ENCODE data around the gene L3MBTL4. TPM values are rescaled to one million over a fixed set of nuclear protein-coding genes. Genes with fewer than 3 reads are reported as not detected.

L3MBTL4 gene
- total RNA-seq, 2 donors from 2014 or later: 4.6 to 7.2 TPM

GRCh38 chr18:6210349-6211173 lies 204.2 kb downstream of the L3MBTL4 start:
- Histone ChIP-seq H3K36me3 (ENCODE audit: control insufficient read depth, insufficient read depth, low read length) (no peaks in the 10 kb centered on the region), H3K4me3 (ENCODE audit: low read length) (no peak overlapping the region), H3K27me3 (ENCODE audit: control insufficient read depth, insufficient read depth, low read length, poor library complexity, severe bottlenecking) (no peaks in the 10 kb centered on the region), H3K4me1 (ENCODE audit: control insufficient read depth, insufficient read depth, low read length) (no peaks in the 10 kb centered on the region), H3K27ac (ENCODE audit: low read depth, low read length) (no peak overlapping the region), H3K9me3 (ENCODE audit: control insufficient read depth, low read length) (no peaks in the 10 kb centered on the region), H3K9ac (ENCODE audit: extremely low read depth, low read length, poor library complexity, severe bottlenecking) (no peak overlapping the region)
- H3K4me3 Mint-ChIP-seq: no peak overlapping the region
- H3K27me3 Mint-ChIP-seq (ENCODE audit: insufficient read depth): no peaks in the 10 kb centered on the region
- WGBS, 2 experiments (ENCODE audit: insufficient coverage in 1 of 2, insufficient read length in 1 of 2): 98% methylated on average over 3 of the region's 3 CpGs; no CpG with 5 or more reads in 1 of the 2 experiments
- no peaks in the 10 kb centered on the region for H3K36me3 Mint-ChIP-seq (ENCODE audit: low read depth)
- no peak overlapping the region for H3K27ac Mint-ChIP-seq
- no peak for TF ChIP-seq CTCF (conservative IDR thresholded peaks at IDR 0.05)
- no peaks in the 10 kb centered on the region for H3K4me1 Mint-ChIP-seq
- H3K9me3 Mint-ChIP-seq: no peaks in the 10 kb centered on the region
- DNase-seq: no peak

GRCh38 chr18:6207941-6208340 lies 206.8 kb downstream of the L3MBTL4 start:
- 97% methylated on average over 2 of the region's 3 CpGs; no CpG with 5 or more reads in 1 of the 2 experiments for WGBS, 2 experiments (ENCODE audit: insufficient coverage in 1 of 2, insufficient read length in 1 of 2)
- Histone ChIP-seq H3K4me1 (ENCODE audit: control insufficient read depth, insufficient read depth, low read length) (no peaks in the 10 kb centered on the region), H3K36me3 (ENCODE audit: control insufficient read depth, insufficient read depth, low read length) (no peaks in the 10 kb centered on the region), H3K4me3 (ENCODE audit: low read length) (no peak overlapping the region), H3K9me3 (ENCODE audit: control insufficient read depth, low read length) (no peaks in the 10 kb centered on the region), H3K9ac (ENCODE audit: extremely low read depth, low read length, poor library complexity, severe bottlenecking) (no peak overlapping the region), H3K27ac (ENCODE audit: low read depth, low read length) (no peak overlapping the region), H3K27me3 (ENCODE audit: control insufficient read depth, insufficient read depth, low read length, poor library complexity, severe bottlenecking) (no peaks in the 10 kb centered on the region)
- Mint-ChIP-seq H3K27me3 (ENCODE audit: insufficient read depth) (no peaks in the 10 kb centered on the region), H3K36me3 (ENCODE audit: low read depth) (no peaks in the 10 kb centered on the region), H3K27ac (no peak overlapping the region), H3K4me3 (no peak overlapping the region), H3K9me3 (no peaks in the 10 kb centered on the region), H3K4me1 (no peaks in the 10 kb centered on the region)
- no peak for TF ChIP-seq CTCF (conservative IDR thresholded peaks at IDR 0.05)
- DNase-seq: no peak

- H3K27me3 Mint-ChIP-seq (ENCODE audit: insufficient read depth): no peaks in the 10 kb centered on the region
- Histone ChIP-seq H3K27me3 (ENCODE audit: control insufficient read depth, insufficient read depth, low read length, poor library complexity, severe bottlenecking) (no peaks in the 10 kb centered on the region), H3K9me3 (ENCODE audit: control insufficient read depth, low read length) (no peaks in the 10 kb centered on the region), H3K4me3 (ENCODE audit: low read length) (no peak overlapping the region), H3K36me3 (ENCODE audit: control insufficient read depth, insufficient read depth, low read length) (no peaks in the 10 kb centered on the region), H3K9ac (ENCODE audit: extremely low read depth, low read length, poor library complexity, severe bottlenecking) (no peak overlapping the region), H3K4me1 (ENCODE audit: control insufficient read depth, insufficient read depth, low read length) (no peaks in the 10 kb centered on the region), H3K27ac (ENCODE audit: low read depth, low read length) (no peak overlapping the region)
- WGBS, 2 experiments (ENCODE audit: insufficient coverage in 1 of 2, insufficient read length in 1 of 2): 94% methylated on average over 2 of the region's 2 CpGs; no CpG with 5 or more reads in 1 of the 2 experiments
- H3K4me3 Mint-ChIP-seq: no peak overlapping the region
- H3K27ac Mint-ChIP-seq: no peak overlapping the region
- H3K9me3 Mint-ChIP-seq: no peaks in the 10 kb centered on the region
- no peak for TF ChIP-seq CTCF (conservative IDR thresholded peaks at IDR 0.05)
- no peaks in the 10 kb centered on the region for H3K4me1 Mint-ChIP-seq
- no peak for DNase-seq
- no peaks in the 10 kb centered on the region for H3K36me3 Mint-ChIP-seq (ENCODE audit: low read depth)
These were observed 207.6 kb downstream of the L3MBTL4 start for GRCh38 chr18:6207116-6207515.
